Activated CD4-positive, alpha-beta T cell treated with anti-CD3 and anti-CD28 coated beads, Interleukin-2, amount 50 U/mL, for 4 hours (primary cell): Measurements from ENCODE around the gene CUEDC1.

Experiments used
- DNase-seq, 2 experiments: peaks; one replicate each; pipeline ENCODE4 v3.0.0-alpha.2; 2020

Gene CUEDC1

GRCh38 chr17:57874058-57874419, 81.2 kb downstream of the CUEDC1 start:
- DNase-seq = no peak

- no peak for DNase-seq
Observed at GRCh38 chr17:57873261-57874057, 81.8 kb downstream of the CUEDC1 start.

- no peak for DNase-seq
Observed at GRCh38 chr17:57872536-57872935, 82.7 kb downstream of the CUEDC1 start.

- no peak for DNase-seq
Observed at GRCh38 chr17:57871863-57872262, 83.3 kb downstream of the CUEDC1 start.

- no peak for DNase-seq
Observed at GRCh38 chr17:57871155-57871554, 84.1 kb downstream of the CUEDC1 start.

GRCh38 chr17:57870283-57870635, 85.0 kb downstream of the CUEDC1 start:
- DNase-seq = no peak

GRCh38 chr17:57869617-57870282, 85.5 kb downstream of the CUEDC1 start:
- no peak for DNase-seq

GRCh38 chr17:57868910-57869616, 86.1 kb downstream of the CUEDC1 start:
- no peak for DNase-seq

- DNase-seq = no peak
Observed at GRCh38 chr17:57868007-57868909, 87.0 kb downstream of the CUEDC1 start.

GRCh38 chr17:57867126-57867525, 88.1 kb downstream of the CUEDC1 start:
- no peak for DNase-seq

GRCh38 chr17:57866723-57867122, 88.5 kb downstream of the CUEDC1 start:
- no peak for DNase-seq

- no peak for DNase-seq
Observed at GRCh38 chr17:57866319-57866718, 88.9 kb downstream of the CUEDC1 start.

GRCh38 chr17:57864273-57864672, 90.9 kb downstream of the CUEDC1 start:
- no peak for DNase-seq

- DNase-seq = no peak
Observed at GRCh38 chr17:57862694-57863667, 92.2 kb downstream of the CUEDC1 start.

GRCh38 chr17:57861790-57862693, 93.2 kb downstream of the CUEDC1 start:
- DNase-seq = no peak

GRCh38 chr17:57861000-57861789, 94.0 kb downstream of the CUEDC1 start:
- DNase-seq = peak; percentile 22 to 26

- DNase-seq = no peak
Observed at GRCh38 chr17:57860414-57860999, 94.7 kb downstream of the CUEDC1 start.

- no peak for DNase-seq
Observed at GRCh38 chr17:57859601-57860413, 95.4 kb downstream of the CUEDC1 start.
